ENCODE measurements around the gene TAF6L. TPM values are rescaled to one million over a fixed set of nuclear protein-coding genes. Genes with fewer than 3 reads are reported as not detected.
A peak's percentile ranks its signal among the peaks of the same experiment; 100 is the strongest.

Gene TAF6L
- total and polyA plus RNA-seq, 2 donors (not counting 1 experiment from before 2014, with no cell fraction given): 28.2 to 48.2 TPM

DNA sequence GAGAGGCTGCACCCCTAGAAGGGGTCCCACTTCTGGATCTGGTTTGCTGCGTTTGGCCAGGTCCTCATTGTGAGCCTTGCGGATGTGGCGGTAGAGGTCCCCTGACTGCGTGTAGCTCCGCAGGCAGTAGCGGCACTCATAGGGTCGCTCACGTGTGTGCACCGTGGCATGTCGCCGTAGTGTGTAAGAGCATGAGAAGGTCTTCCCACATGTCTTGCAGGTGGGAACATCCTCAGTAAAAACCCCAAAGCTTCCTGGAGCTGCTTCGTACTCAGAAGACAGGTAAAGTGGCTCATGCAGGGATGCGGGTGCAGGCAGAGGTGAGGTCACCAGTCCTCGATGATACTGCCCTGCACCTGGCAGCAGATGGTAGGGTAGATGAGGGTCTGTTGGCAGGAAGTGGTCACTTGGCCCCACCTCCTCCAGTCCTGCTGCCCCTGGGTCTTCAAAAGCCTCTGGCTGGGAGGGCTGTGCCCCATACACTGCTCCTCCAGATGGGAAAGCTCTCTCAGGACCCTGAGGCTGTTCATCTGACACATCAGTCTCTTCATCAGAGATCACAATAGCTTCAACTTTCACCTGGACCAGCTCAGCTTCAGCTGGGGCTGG, 18.9 kb upstream of the TAF6L start:
- Histone ChIP-seq H3K36me3 (replicated peaks in 1 of 2; ENCODE audit: control extremely low read depth in 1 of 2, control insufficient read depth in 1 of 2, extremely low read depth in 1 of 2, insufficient read depth in 2 of 2, low read length in 1 of 2) (peaks cover 0 to 19% of the 10 kb centered on the region in 2 experiments), H3K9me3 (ENCODE audit: control extremely low read depth in 1 of 3, control insufficient read depth in 2 of 3, insufficient read depth in 1 of 3, low read length in 2 of 3) (no peaks in the 10 kb centered on the region), H3K4me3 (ENCODE audit: control extremely low read depth in 1 of 5, extremely low read depth in 1 of 5, insufficient read depth in 1 of 5, low read depth in 2 of 5, low read length in 4 of 5) (no peak overlapping the region), H3K27ac (ENCODE audit: low read length in 2 of 2) (no peak overlapping the region), H3K4me2 (replicated peaks; ENCODE audit: low read depth, low read length, poor library complexity, severe bottlenecking) (peak overlapping the region; percentile 96), H3K27me3 (replicated peaks in 1 of 4; ENCODE audit: control extremely low read depth in 1 of 4, control insufficient read depth in 3 of 4, insufficient read depth in 4 of 4, low read length in 3 of 4) (no peaks in the 10 kb centered on the region), H2AFZ (ENCODE audit: insufficient read depth, low read depth, low read length, poor library complexity, severe bottlenecking) (no peak overlapping the region), H4K20me1 (ENCODE audit: control insufficient read depth, insufficient read depth, low read length, poor library complexity, severe bottlenecking) (peaks cover 6% of the 10 kb centered on the region), H3K4me1 (ENCODE audit: control insufficient read depth in 2 of 2, insufficient read depth in 2 of 2, low read length in 2 of 2) (peaks cover 7 to 21% of the 10 kb centered on the region in 2 donors), H3K9ac (ENCODE audit: low read length) (no peak overlapping the region), H3K79me2 (ENCODE audit: control insufficient read depth, insufficient read depth, low read length) (peaks cover 40% of the 10 kb centered on the region)
- CTCF ChIA-PET: interaction anchor here (0.6 to 2.6 kb wide), 3 partner anchors 9 to 34 kb away, joined by 3 to 32 read pairs (median 4); partner anchors contain the start of gene TMEM179B
- 97% methylated on average over 14 of the region's 14 CpGs for WGBS (ENCODE audit: insufficient coverage)
- H3K27ac Mint-ChIP-seq: no peak overlapping the region
- H3K4me3 Mint-ChIP-seq: peak overlapping the region; percentile 16
- POLR2A ChIA-PET: interaction anchor here (0.6 to 3.9 kb wide), 6 partner anchors 9 to 159 kb away, joined by 8 to 75 read pairs (median 16); partner anchors contain the start of genes HNRNPUL2, LBHD1, POLR2G and TAF6L
- intact Hi-C loops (cut with micrococcal nuclease): no loop called here
- no peak for DNase-seq
- no peak for ATAC-seq (ENCODE audit: low read depth)
- H3K27me3 Mint-ChIP-seq: no peaks in the 10 kb centered on the region
- H3K4me1 Mint-ChIP-seq: peaks cover 30% of the 10 kb centered on the region
- H3K9me3 Mint-ChIP-seq (ENCODE audit: insufficient read depth): no peaks in the 10 kb centered on the region
- TF ChIP-seq, protein P1, sequence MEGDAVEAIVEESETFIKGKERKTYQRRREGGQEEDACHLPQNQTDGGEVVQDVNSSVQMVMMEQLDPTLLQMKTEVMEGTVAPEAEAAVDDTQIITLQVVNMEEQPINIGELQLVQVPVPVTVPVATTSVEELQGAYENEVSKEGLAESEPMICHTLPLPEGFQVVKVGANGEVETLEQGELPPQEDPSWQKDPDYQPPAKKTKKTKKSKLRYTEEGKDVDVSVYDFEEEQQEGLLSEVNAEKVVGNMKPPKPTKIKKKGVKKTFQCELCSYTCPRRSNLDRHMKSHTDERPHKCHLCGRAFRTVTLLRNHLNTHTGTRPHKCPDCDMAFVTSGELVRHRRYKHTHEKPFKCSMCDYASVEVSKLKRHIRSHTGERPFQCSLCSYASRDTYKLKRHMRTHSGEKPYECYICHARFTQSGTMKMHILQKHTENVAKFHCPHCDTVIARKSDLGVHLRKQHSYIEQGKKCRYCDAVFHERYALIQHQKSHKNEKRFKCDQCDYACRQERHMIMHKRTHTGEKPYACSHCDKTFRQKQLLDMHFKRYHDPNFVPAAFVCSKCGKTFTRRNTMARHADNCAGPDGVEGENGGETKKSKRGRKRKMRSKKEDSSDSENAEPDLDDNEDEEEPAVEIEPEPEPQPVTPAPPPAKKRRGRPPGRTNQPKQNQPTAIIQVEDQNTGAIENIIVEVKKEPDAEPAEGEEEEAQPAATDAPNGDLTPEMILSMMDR (IDR thresholded peaks at IDR 0.05): no peak
- TF ChIP-seq EZH2 (IDR thresholded peaks at IDR 0.05; ENCODE audit: borderline replicate concordance, insufficient read depth, low read depth, low read length, poor library complexity, severe bottlenecking): no peak

Data from B cell (primary cell).